Neural progenitor cell (in vitro differentiated cells): Measurements from ENCODE around the gene BBX. TPM values are rescaled to one million over a fixed set of nuclear protein-coding genes. Genes with fewer than 3 reads are reported as not detected.

ENCODE experiments used
- DNase-seq: peaks from one replicate; pipeline ENCODE4 v3.0.0-alpha.2; 2016; ENCODE audit warnings: low spot score
- H2AFZ ChIP-seq: fragments of 200-600 bp; sonication (generic); replicated peaks from 2 replicates; pipeline ENCODE4 v1.6.1; 2016; ENCODE audit warnings: antibody characterized with exemption
- H3F3A ChIP-seq: fragments of 200-600 bp; sonication (generic); 2 replicates; pipeline ENCODE4 v1.6.1; 2016; ENCODE audit warnings: antibody characterized with exemption, low read depth
- H3K27ac ChIP-seq: fragments of 200-600 bp; sonication (generic); 2 replicates; pipeline ENCODE4 v1.5.1; 2016; ENCODE audit warnings: mild to moderate bottlenecking
- H3K27me3 ChIP-seq: fragments of 200-600 bp; sonication (generic); 2 replicates; pipeline ENCODE4 v1.6.1; 2016; ENCODE audit warnings: mild to moderate bottlenecking, moderate library complexity
- H3K36me3 ChIP-seq: fragments of 200-600 bp; sonication (generic); 2 replicates; pipeline ENCODE4 v1.5.1; 2016
- H3K4me1 ChIP-seq: fragments of 200-600 bp; sonication (generic); 2 replicates; pipeline ENCODE4 v1.6.1; 2016; ENCODE audit warnings: mixed run types
- H3K4me2 ChIP-seq: fragments of 200-600 bp; sonication (generic); 2 replicates; pipeline ENCODE4 v1.6.1; 2016
- H3K4me3 ChIP-seq: fragments of 200-600 bp; sonication (generic); 2 replicates; pipeline ENCODE4 v1.5.1; 2016
- H3K79me2 ChIP-seq: fragments of 200-600 bp; sonication (generic); 2 replicates; pipeline ENCODE4 v1.6.1; 2016; ENCODE audit warnings: low read depth
- H3K9ac ChIP-seq: fragments of 200-600 bp; sonication (generic); 2 replicates; pipeline ENCODE4 v1.6.1; 2016
- H3K9me3 ChIP-seq: fragments of 200-600 bp; sonication (generic); 2 replicates; pipeline ENCODE4 v1.5.1; 2016; ENCODE audit warnings: low read depth
- H4K20me1 ChIP-seq: fragments of 200-600 bp; sonication (generic); 2 replicates; pipeline ENCODE4 v1.6.1; 2016; ENCODE audit warnings: low read depth
- H3K27ac Mint-ChIP-seq: 3 replicates; pipeline ENCODE4 v1.8.0; 2021; ENCODE audit warnings: mixed read lengths
- H3K27me3 Mint-ChIP-seq: 2 replicates; pipeline ENCODE4 v1.8.0; 2022; ENCODE audit warnings: low read depth, mild to moderate bottlenecking, inconsistent platforms, moderate library complexity, mixed read lengths; ENCODE audit not compliant: insufficient read depth
- H3K36me3 Mint-ChIP-seq: 3 replicates; pipeline ENCODE4 v1.8.0; 2021; ENCODE audit warnings: mixed read lengths
- H3K4me1 Mint-ChIP-seq: 3 replicates; pipeline ENCODE4 v1.8.0; 2021; ENCODE audit warnings: mixed read lengths
- H3K4me3 Mint-ChIP-seq: 3 replicates; pipeline ENCODE4 v1.8.0; 2021; ENCODE audit warnings: mild to moderate bottlenecking, moderate library complexity, mixed read lengths
- H3K9me3 Mint-ChIP-seq: 3 replicates; pipeline ENCODE4 v1.8.0; 2020; ENCODE audit warnings: mixed read lengths
- EZH2 ChIP-seq: fragments of 200-600 bp; sonication (generic); IDR thresholded peaks from 2 replicates; pipeline ENCODE4 v1.6.1; 2017; ENCODE audit warnings: antibody characterized with exemption, mild to moderate bottlenecking, moderate library complexity
- EZH2phosphoT487 ChIP-seq: fragments of 200-600 bp; sonication (generic); IDR thresholded peaks from 2 replicates; pipeline ENCODE4 v1.6.1; 2017; ENCODE audit warnings: antibody characterized with exemption
- total RNA-seq: library from RNA; depleted of rRNA; stranded (reverse); fragments of >200 nt; gene quantifications from 2 replicates; pipeline ENCODE4 v1.2.3, GENCODE V29; 2015; ENCODE audit warnings: low replicate concordance
- TF ChIP-seq, protein P1 (sequence below): fragments of 200-600 bp; sonication (generic); IDR thresholded peaks from 2 replicates; pipeline ENCODE4 v1.5.1; 2017; ENCODE audit warnings: antibody characterized with exemption, mild to moderate bottlenecking

BBX gene
- total RNA-seq, 1 donor from 2014 or later: 110 TPM

DNA sequence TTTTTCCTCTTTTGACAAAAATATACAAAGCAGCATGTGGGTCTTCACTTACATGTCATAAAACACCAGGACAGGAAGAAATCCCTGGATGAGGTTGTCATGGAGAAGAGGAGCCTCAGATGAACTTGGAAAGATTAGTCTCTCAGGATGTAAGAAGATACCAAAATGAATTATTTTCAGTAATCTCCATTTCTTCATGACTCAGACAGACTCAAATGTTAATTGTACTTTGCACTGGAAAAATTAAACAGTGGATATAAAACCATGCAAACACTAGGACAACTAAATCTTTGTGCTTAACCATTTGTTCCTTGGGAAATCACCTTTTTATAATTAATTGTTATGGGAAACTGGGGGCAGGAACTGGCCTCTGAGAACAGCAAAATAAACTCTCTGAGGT is 331.1 kb downstream of the BBX start:
- no peak overlapping the region for H3K4me2 ChIP-seq
- no peaks in the 10 kb centered on the region for H3K36me3 ChIP-seq
- H3K4me1 ChIP-seq: no peaks in the 10 kb centered on the region
- H3K36me3 Mint-ChIP-seq: no peaks in the 10 kb centered on the region
- H3K27ac Mint-ChIP-seq: no peak overlapping the region
- no peaks in the 10 kb centered on the region for H3F3A ChIP-seq
- H3K27me3 ChIP-seq: no peaks in the 10 kb centered on the region
- H3K9ac ChIP-seq: no peak overlapping the region
- no peak overlapping the region for H3K4me3 Mint-ChIP-seq
- H2AFZ ChIP-seq: no peak overlapping the region
- H3K4me1 Mint-ChIP-seq: peaks cover 18% of the 10 kb centered on the region
- H3K27me3 Mint-ChIP-seq: peaks cover 9% of the 10 kb centered on the region
- no peaks in the 10 kb centered on the region for H3K9me3 ChIP-seq
- no peaks in the 10 kb centered on the region for H3K79me2 ChIP-seq
- H3K27ac ChIP-seq: no peak overlapping the region
- DNase-seq: no peak
- H3K9me3 Mint-ChIP-seq: peaks cover 6% of the 10 kb centered on the region
- H4K20me1 ChIP-seq: no peaks in the 10 kb centered on the region
- no peak overlapping the region for H3K4me3 ChIP-seq
- TF ChIP-seq, protein P1, sequence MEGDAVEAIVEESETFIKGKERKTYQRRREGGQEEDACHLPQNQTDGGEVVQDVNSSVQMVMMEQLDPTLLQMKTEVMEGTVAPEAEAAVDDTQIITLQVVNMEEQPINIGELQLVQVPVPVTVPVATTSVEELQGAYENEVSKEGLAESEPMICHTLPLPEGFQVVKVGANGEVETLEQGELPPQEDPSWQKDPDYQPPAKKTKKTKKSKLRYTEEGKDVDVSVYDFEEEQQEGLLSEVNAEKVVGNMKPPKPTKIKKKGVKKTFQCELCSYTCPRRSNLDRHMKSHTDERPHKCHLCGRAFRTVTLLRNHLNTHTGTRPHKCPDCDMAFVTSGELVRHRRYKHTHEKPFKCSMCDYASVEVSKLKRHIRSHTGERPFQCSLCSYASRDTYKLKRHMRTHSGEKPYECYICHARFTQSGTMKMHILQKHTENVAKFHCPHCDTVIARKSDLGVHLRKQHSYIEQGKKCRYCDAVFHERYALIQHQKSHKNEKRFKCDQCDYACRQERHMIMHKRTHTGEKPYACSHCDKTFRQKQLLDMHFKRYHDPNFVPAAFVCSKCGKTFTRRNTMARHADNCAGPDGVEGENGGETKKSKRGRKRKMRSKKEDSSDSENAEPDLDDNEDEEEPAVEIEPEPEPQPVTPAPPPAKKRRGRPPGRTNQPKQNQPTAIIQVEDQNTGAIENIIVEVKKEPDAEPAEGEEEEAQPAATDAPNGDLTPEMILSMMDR: no peak
- TF ChIP-seq EZH2phosphoT487 (no peak), EZH2 (no peak)

DNA sequence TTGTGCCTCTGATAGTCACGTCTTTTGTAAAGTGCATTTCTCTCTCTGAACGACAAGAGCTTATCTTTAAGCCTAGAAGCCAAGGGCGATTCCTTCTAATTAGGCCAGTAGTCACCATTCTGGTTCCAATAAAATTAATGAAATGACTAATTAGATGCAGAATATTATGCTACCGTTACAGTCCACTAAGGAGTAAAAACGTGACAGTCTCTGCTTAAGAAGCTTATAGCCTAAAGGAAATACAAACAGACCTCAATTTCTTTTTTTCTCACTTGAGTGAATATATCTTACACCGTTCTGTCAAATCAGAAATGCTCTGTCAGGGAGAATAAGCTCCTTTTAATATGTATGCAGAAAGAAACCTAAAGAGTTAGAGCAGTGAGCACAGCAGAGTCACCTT is 332.0 kb downstream of the BBX start:
- Mint-ChIP-seq H3K36me3 (no peaks in the 10 kb centered on the region), H3K4me3 (no peak overlapping the region), H3K9me3 (peaks cover 6% of the 10 kb centered on the region), H3K27ac (no peak overlapping the region), H3K4me1 (peaks cover 16% of the 10 kb centered on the region), H3K27me3 (peaks cover 5% of the 10 kb centered on the region)
- Histone ChIP-seq H3K36me3 (no peaks in the 10 kb centered on the region), H3K4me3 (no peak overlapping the region), H3K4me1 (no peaks in the 10 kb centered on the region), H2AFZ (no peak overlapping the region), H3K9me3 (no peaks in the 10 kb centered on the region), H3K4me2 (no peak overlapping the region), H3K27me3 (no peaks in the 10 kb centered on the region), H3K27ac (no peak overlapping the region), H3K79me2 (no peaks in the 10 kb centered on the region), H4K20me1 (no peaks in the 10 kb centered on the region), H3K9ac (no peak overlapping the region), H3F3A (no peaks in the 10 kb centered on the region)
- DNase-seq: no peak
- TF ChIP-seq, protein P1: no peak
- no peak for TF ChIP-seq EZH2phosphoT487
- no peak for TF ChIP-seq EZH2

DNA sequence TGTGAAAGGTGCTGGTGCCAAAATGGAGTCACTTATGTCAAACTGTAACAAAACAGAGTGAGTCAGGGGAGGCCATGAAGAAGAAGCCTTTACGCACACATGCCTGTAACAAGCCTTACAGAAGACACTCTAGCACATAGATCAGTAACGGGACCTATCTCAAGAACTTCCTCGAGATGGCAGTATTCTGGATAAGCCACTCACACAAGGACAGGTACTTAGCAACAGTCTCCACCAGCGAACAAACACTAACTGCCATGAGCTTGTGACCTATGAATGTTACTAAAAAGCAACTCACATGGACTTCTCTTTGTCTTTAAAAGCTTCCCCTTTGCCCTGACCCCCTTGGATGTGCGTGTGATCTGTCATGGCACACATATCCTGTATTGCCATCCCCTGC is 332.9 kb downstream of the BBX start:
- no peaks in the 10 kb centered on the region for H3K9me3 ChIP-seq
- no peak overlapping the region for H3K27ac ChIP-seq
- H3K27me3 ChIP-seq: no peaks in the 10 kb centered on the region
- peak; percentile 25 for DNase-seq
- no peak overlapping the region for H3K9ac ChIP-seq
- Mint-ChIP-seq H3K9me3 (peaks cover 5% of the 10 kb centered on the region), H3K27me3 (peaks cover 4% of the 10 kb centered on the region), H3K4me3 (no peak overlapping the region), H3K36me3 (no peaks in the 10 kb centered on the region), H3K4me1 (peaks cover 16% of the 10 kb centered on the region), H3K27ac (no peak overlapping the region)
- H2AFZ ChIP-seq: peak overlapping the region; percentile 17
- no peak overlapping the region for H3K4me2 ChIP-seq
- no peak overlapping the region for H3K4me3 ChIP-seq
- no peaks in the 10 kb centered on the region for H3F3A ChIP-seq
- no peaks in the 10 kb centered on the region for H3K36me3 ChIP-seq
- H3K79me2 ChIP-seq: no peaks in the 10 kb centered on the region
- TF ChIP-seq, protein P1: peak; percentile 39
- TF ChIP-seq EZH2: no peak
- H4K20me1 ChIP-seq: no peaks in the 10 kb centered on the region
- no peaks in the 10 kb centered on the region for H3K4me1 ChIP-seq
